Breast epithelium (tissue), 4 donors: ENCODE results near the gene ACOX3. TPM values are rescaled to one million over a fixed set of nuclear protein-coding genes. Genes with fewer than 3 reads are reported as not detected.

Source experiments
- DNase-seq, 2 donors: peaks; one replicate each; pipeline ENCODE4 v3.0.0-alpha.2; 2019; ENCODE audit warnings: low spot score in 2 of 2
- H3K27ac ChIP-seq, 2 donors: fragments of 200-600 bp; sonication (generic) in 1 of 2; one replicate each; pipeline ENCODE4 v1.5.1; 2016 to 2019; ENCODE audit warnings: mild to moderate bottlenecking in 1 of 2
- H3K27me3 ChIP-seq, 2 donors: fragments of 200-600 bp; sonication (generic) in 1 of 2; one replicate each; pipeline versions ENCODE4 v1.5.1 to v1.6.0; 2017 to 2019; ENCODE audit warnings: control low read depth in 1 of 2, mild to moderate bottlenecking in 1 of 2
- H3K36me3 ChIP-seq: fragments of 200-600 bp; one replicate; pipeline ENCODE4 v1.5.1; 2019
- H3K4me1 ChIP-seq, 2 donors: fragments of 200-600 bp; sonication (generic); one replicate each; pipeline ENCODE4 v1.5.1; 2016 to 2019; ENCODE audit warnings: control low read depth in 1 of 2
- H3K4me3 ChIP-seq, 3 donors: fragments of 200-600 bp; sonication (generic); 1 replicate in 2 of 3; 2 replicates in 1 of 3; pipeline ENCODE4 v1.5.1; 2016 to 2019; ENCODE audit warnings: mild to moderate bottlenecking in 3 of 3, moderate library complexity in 2 of 3
- H3K9me3 ChIP-seq, 2 donors: fragments of 200-600 bp; sonication (generic) in 1 of 2; one replicate each; pipeline ENCODE4 v1.5.1; 2016 to 2019; ENCODE audit warnings: control low read depth in 1 of 2
- CTCF ChIP-seq, 3 donors: fragments of 450-650 bp; IDR thresholded peaks; one replicate each; pipeline ENCODE4 v1.5.1; 2016 to 2017; ENCODE audit warnings: antibody characterized with exemption in 3 of 3, mild to moderate bottlenecking in 3 of 3, moderate library complexity in 3 of 3
- POLR2A ChIP-seq: fragments of 450-650 bp; IDR thresholded peaks from one replicate; pipeline ENCODE4 v1.6.1; 2016; ENCODE audit warnings: antibody characterized with exemption, mild to moderate bottlenecking, moderate library complexity
- POLR2AphosphoS5 ChIP-seq, 3 donors: sonication (generic); formaldehyde crosslinking; IDR thresholded peaks; one replicate each; pipeline ENCODE4 v1.6.1; 2017; ENCODE audit warnings: antibody characterized with exemption in 3 of 3
- intact Hi-C: fragments of 100-400 bp; cut with DNase I; formaldehyde crosslinking; loops from one replicate; pipeline ENCODE4 v1.15.1; 2023; ENCODE audit warnings: low total_unique reads
- total RNA-seq, 3 donors: library from RNA; depleted of rRNA; stranded (reverse); fragments of >200 nt; gene quantifications; one replicate each; pipeline ENCODE4 v1.1.0, GENCODE V29; 2016

The ACOX3 gene
- total RNA-seq, 3 donors from 2014 or later, result 24.0 to 69.4 (median 47.9) TPM

GRCh38 chr4:8399298-8399697 is 41.2 kb downstream of the ACOX3 start:
- intact Hi-C loops, result no loop called here
- no peaks in the 10 kb centered on the region for H3K36me3 ChIP-seq
- no peaks in the 10 kb centered on the region for H3K9me3 ChIP-seq

GRCh38 chr4:8398347-8398746 is 42.2 kb downstream of the ACOX3 start:
- intact Hi-C loops, result no loop called here
- H3K27me3 ChIP-seq, result no peaks in the 10 kb centered on the region
- H3K36me3 ChIP-seq, result no peaks in the 10 kb centered on the region
- H3K27ac ChIP-seq, result no peak overlapping the region
- H3K4me3 ChIP-seq, result no peak overlapping the region
- no peak for DNase-seq
- no peak for TF ChIP-seq CTCF (IDR thresholded peaks at IDR 0.05)
- TF ChIP-seq POLR2AphosphoS5 (IDR thresholded peaks at IDR 0.05), result no peak
- H3K9me3 ChIP-seq, result no peaks in the 10 kb centered on the region
- peaks cover 0 to 10% of the 10 kb centered on the region in 2 donors for H3K4me1 ChIP-seq

More at GRCh38 chr4:8399298-8399697, 41.2 kb downstream of the ACOX3 start:
- Histone ChIP-seq H3K27ac (no peak overlapping the region), H3K4me1 (peaks cover 0 to 10% of the 10 kb centered on the region in 2 donors), H3K4me3 (no peak overlapping the region), H3K27me3 (no peaks in the 10 kb centered on the region)
- no peak for TF ChIP-seq POLR2AphosphoS5 (IDR thresholded peaks at IDR 0.05)
- TF ChIP-seq CTCF (IDR thresholded peaks at IDR 0.05), result no peak
- no peak for TF ChIP-seq POLR2A
- no peak for DNase-seq

- intact Hi-C loops, result no loop called here
- H3K9me3 ChIP-seq, result no peaks in the 10 kb centered on the region
- H3K4me3 ChIP-seq, result no peak overlapping the region
- no peaks in the 10 kb centered on the region for H3K36me3 ChIP-seq
- DNase-seq, result no peak
- TF ChIP-seq CTCF (IDR thresholded peaks at IDR 0.05), result no peak
- TF ChIP-seq POLR2AphosphoS5 (IDR thresholded peaks at IDR 0.05), result no peak
- no peak for TF ChIP-seq POLR2A
- peaks cover 0 to 9% of the 10 kb centered on the region in 2 donors for H3K4me1 ChIP-seq
- no peak overlapping the region for H3K27ac ChIP-seq
- H3K27me3 ChIP-seq, result no peaks in the 10 kb centered on the region
These were observed 43.6 kb downstream of the ACOX3 start for GRCh38 chr4:8396762-8397406.

GRCh38 chr4:8395504-8396296 is 44.8 kb downstream of the ACOX3 start:
- Histone ChIP-seq H3K9me3 (no peaks in the 10 kb centered on the region), H3K27ac (peak overlapping the region in 1 of 2 donors; percentile 49), H3K27me3 (no peaks in the 10 kb centered on the region), H3K4me3 (no peak overlapping the region), H3K36me3 (no peaks in the 10 kb centered on the region), H3K4me1 (no peaks in the 10 kb centered on the region)
- intact Hi-C loops, result no loop called here
- no peak for DNase-seq
- TF ChIP-seq CTCF (IDR thresholded peaks at IDR 0.05) (no peak), POLR2A (no peak), POLR2AphosphoS5 (IDR thresholded peaks at IDR 0.05) (no peak)

GRCh38 chr4:8394806-8395205 is 45.7 kb downstream of the ACOX3 start:
- Histone ChIP-seq H3K27ac (peak overlapping the region; percentile 49 to 62), H3K9me3 (no peaks in the 10 kb centered on the region), H3K4me3 (no peak overlapping the region), H3K27me3 (no peaks in the 10 kb centered on the region), H3K4me1 (no peaks in the 10 kb centered on the region), H3K36me3 (no peaks in the 10 kb centered on the region)
- intact Hi-C loops, result loop anchor here (1.0 kb wide), 1 partner anchor 49 kb away; no protein-coding TSS in a partner anchor
- DNase-seq, result no peak
- no peak for TF ChIP-seq CTCF (IDR thresholded peaks at IDR 0.05)
- TF ChIP-seq POLR2AphosphoS5 (IDR thresholded peaks at IDR 0.05), result no peak
- no peak for TF ChIP-seq POLR2A
